Germinal center (tissue), 1 donor: ENCODE results near the gene HDAC8.
A peak's percentile ranks its signal among the peaks of the same experiment; 100 is the strongest.

Source experiments
- DNase-seq: peaks from one replicate; pipeline ENCODE4 v3.0.0; 2012; ENCODE audit warnings: mixed read lengths, low spot score

HDAC8 gene

GRCh38 chrX:72316408-72317110 lies 256.1 kb downstream of the HDAC8 start:
- no peak for DNase-seq

GRCh38 chrX:72314881-72315280 lies 257.8 kb downstream of the HDAC8 start:
- DNase-seq: no peak

GRCh38 chrX:72313707-72314641 lies 258.7 kb downstream of the HDAC8 start:
- no peak for DNase-seq

- no peak for DNase-seq
These were observed 260.2 kb downstream of the HDAC8 start for GRCh38 chrX:72312311-72312940.

GRCh38 chrX:72309297-72310071 lies 263.2 kb downstream of the HDAC8 start:
- DNase-seq: no peak

GRCh38 chrX:72308566-72309296 lies 263.9 kb downstream of the HDAC8 start:
- peak; percentile 19 for DNase-seq

GRCh38 chrX:72308209-72308565 lies 264.5 kb downstream of the HDAC8 start:
- no peak for DNase-seq

- DNase-seq: no peak
These were observed 265.0 kb downstream of the HDAC8 start for GRCh38 chrX:72307646-72308051.

- peak; percentile 44 for DNase-seq
These were observed 265.6 kb downstream of the HDAC8 start for GRCh38 chrX:72306851-72307645.

GRCh38 chrX:72306085-72306801 lies 266.4 kb downstream of the HDAC8 start:
- no peak for DNase-seq

- no peak for DNase-seq
These were observed 267.2 kb downstream of the HDAC8 start, which contains the start of gene CITED1 for GRCh38 chrX:72305286-72306084. CITED1 (minus strand) TSS chrX:72305914; CDS start chrX:72302869, 3,045 bp downstream.

- DNase-seq: no peak
These were observed 267.8 kb downstream of the HDAC8 start for GRCh38 chrX:72304877-72305276.

- DNase-seq: no peak
These were observed 270.9 kb downstream of the HDAC8 start for GRCh38 chrX:72301781-72302180.

GRCh38 chrX:72299891-72300630 lies 272.6 kb downstream of the HDAC8 start:
- DNase-seq: no peak

GRCh38 chrX:72297953-72298730 lies 274.5 kb downstream of the HDAC8 start:
- DNase-seq: no peak

- DNase-seq: no peak
These were observed 275.7 kb downstream of the HDAC8 start for GRCh38 chrX:72296991-72297390.

GRCh38 chrX:72295745-72296144 lies 276.9 kb downstream of the HDAC8 start:
- no peak for DNase-seq
